Measurements from ENCODE around the gene TCN2. TPM values are rescaled to one million over a fixed set of nuclear protein-coding genes. Genes with fewer than 3 reads are reported as not detected.
"Not testable (repeated sequence)": the region's sequence is repeated elsewhere in the genome, so short reads cannot be mapped to it uniquely, and the experiment has no call there.

The TCN2 gene
- total RNA-seq, 2 experiments from 2014 or later: 3.8 TPM; not detected in 1

GRCh38 chr22:30675436-30675835 lies 68.5 kb downstream of the TCN2 start:
- Histone ChIP-seq H2AFZ (ENCODE audit: low read length) (no peak overlapping the region), H3K4me3 (ENCODE audit: low read depth, low read length, poor library complexity, severe bottlenecking) (no peak overlapping the region), H3K9me2 (ENCODE audit: insufficient read depth, low read length) (no peaks in the 10 kb centered on the region), H3K27ac (ENCODE audit: low read depth, low read length, poor library complexity, severe bottlenecking) (no peak overlapping the region), H4K20me1 (ENCODE audit: insufficient read depth, low read length) (no peaks in the 10 kb centered on the region), H3K9me3 (ENCODE audit: low read length) (no peaks in the 10 kb centered on the region), H3K36me3 (ENCODE audit: insufficient read depth, low read length) (no peaks in the 10 kb centered on the region), H3K4me1 (ENCODE audit: insufficient read depth, low read length, poor library complexity, severe bottlenecking) (no peaks in the 10 kb centered on the region), H3K4me2 (ENCODE audit: low read length) (no peak overlapping the region), H3K79me2 (ENCODE audit: insufficient read depth, low read depth, low read length) (no peaks in the 10 kb centered on the region)
- DNase-seq (ENCODE audit: low spot score): no peak
- TF ChIP-seq EZH2phosphoT487 (IDR thresholded peaks at IDR 0.05; ENCODE audit: borderline replicate concordance, low read depth, low read length): no peak
- TF ChIP-seq, protein P1, sequence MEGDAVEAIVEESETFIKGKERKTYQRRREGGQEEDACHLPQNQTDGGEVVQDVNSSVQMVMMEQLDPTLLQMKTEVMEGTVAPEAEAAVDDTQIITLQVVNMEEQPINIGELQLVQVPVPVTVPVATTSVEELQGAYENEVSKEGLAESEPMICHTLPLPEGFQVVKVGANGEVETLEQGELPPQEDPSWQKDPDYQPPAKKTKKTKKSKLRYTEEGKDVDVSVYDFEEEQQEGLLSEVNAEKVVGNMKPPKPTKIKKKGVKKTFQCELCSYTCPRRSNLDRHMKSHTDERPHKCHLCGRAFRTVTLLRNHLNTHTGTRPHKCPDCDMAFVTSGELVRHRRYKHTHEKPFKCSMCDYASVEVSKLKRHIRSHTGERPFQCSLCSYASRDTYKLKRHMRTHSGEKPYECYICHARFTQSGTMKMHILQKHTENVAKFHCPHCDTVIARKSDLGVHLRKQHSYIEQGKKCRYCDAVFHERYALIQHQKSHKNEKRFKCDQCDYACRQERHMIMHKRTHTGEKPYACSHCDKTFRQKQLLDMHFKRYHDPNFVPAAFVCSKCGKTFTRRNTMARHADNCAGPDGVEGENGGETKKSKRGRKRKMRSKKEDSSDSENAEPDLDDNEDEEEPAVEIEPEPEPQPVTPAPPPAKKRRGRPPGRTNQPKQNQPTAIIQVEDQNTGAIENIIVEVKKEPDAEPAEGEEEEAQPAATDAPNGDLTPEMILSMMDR (conservative IDR thresholded peaks at IDR 0.05; ENCODE audit: low read length): no peak
- CTCF ChIA-PET (ENCODE audit: unreplicated experiment): no interaction called here
- POLR2A ChIA-PET: no interaction called here
- intact Hi-C loops (cut with micrococcal nuclease; ENCODE audit: unreplicated experiment): no loop called here
- no TSS peak for BruUV-seq (replicated peaks)

- H3K9me2 ChIP-seq (ENCODE audit: insufficient read depth, low read length); H3K27ac ChIP-seq (ENCODE audit: low read depth, low read length, poor library complexity, severe bottlenecking); H2AFZ ChIP-seq (ENCODE audit: low read length); DNase-seq (ENCODE audit: low spot score); H3K9me3 ChIP-seq (ENCODE audit: low read length); H3K4me2 ChIP-seq (ENCODE audit: low read length); BruUV-seq (replicated peaks); intact Hi-C loops (cut with micrococcal nuclease; ENCODE audit: unreplicated experiment); H3K4me3 ChIP-seq (ENCODE audit: low read depth, low read length, poor library complexity, severe bottlenecking); H3K4me1 ChIP-seq (ENCODE audit: insufficient read depth, low read length, poor library complexity, severe bottlenecking); CTCF ChIA-PET (ENCODE audit: unreplicated experiment); POLR2A ChIA-PET; H3K36me3 ChIP-seq (ENCODE audit: insufficient read depth, low read length); H4K20me1 ChIP-seq (ENCODE audit: insufficient read depth, low read length); H3K79me2 ChIP-seq (ENCODE audit: insufficient read depth, low read depth, low read length): not testable (repeated sequence)
Measured at GRCh38 chr22:30676565-30676964, 69.6 kb downstream of the TCN2 start.

Other genes with a start within 250 kb of the TCN2 start
- 6.9 and 8.0 TPM in 2 replicates for gene RNF215, start 219.8 kb upstream of the TCN2 start, total RNA-seq (2014; rRNA removed; shearing (Covaris generic))
- gene RNF215, start 219.8 kb upstream of the TCN2 start, total RNA-seq (2022): 12.3 and 13.8 TPM in 2 replicates
- 0.22 and 0.31 TPM in 2 replicates for gene SEC14L2, start 210.2 kb upstream of the TCN2 start, total RNA-seq (2014; rRNA removed; shearing (Covaris generic))
- 0.11 and 0.18 TPM in 2 replicates for gene SEC14L2, start 210.2 kb upstream of the TCN2 start, total RNA-seq (2022)
- 70.5 and 81.9 TPM in 2 replicates for gene MTFP1, start 181.4 kb upstream of the TCN2 start, total RNA-seq (2014; rRNA removed; shearing (Covaris generic))
- gene MTFP1, start 181.4 kb upstream of the TCN2 start, total RNA-seq (2022): 63.6 and 83.2 TPM in 2 replicates
- gene SEC14L3, start 135.2 kb upstream of the TCN2 start, total RNA-seq (2014; rRNA removed; shearing (Covaris generic)): not detected in 2 replicates
- not detected in 2 replicates for gene SEC14L3, start 135.2 kb upstream of the TCN2 start, total RNA-seq (2022)
- not detected in 2 replicates for gene SEC14L4, start 101.5 kb upstream of the TCN2 start, total RNA-seq (2014; rRNA removed; shearing (Covaris generic))
- not detected in 2 replicates for gene SEC14L4, start 101.5 kb upstream of the TCN2 start, total RNA-seq (2022)
- not detected in 2 replicates for gene SEC14L6, start 60.4 kb upstream of the TCN2 start, total RNA-seq (2014; rRNA removed; shearing (Covaris generic))
- gene SEC14L6, start 60.4 kb upstream of the TCN2 start, total RNA-seq (2022): not detected in 2 replicates
- gene GAL3ST1, start 32.5 kb upstream of the TCN2 start, total RNA-seq (2014; rRNA removed; shearing (Covaris generic)): not detected in 2 replicates
- gene GAL3ST1, start 32.5 kb upstream of the TCN2 start, total RNA-seq (2022): not detected in 2 replicates
- 78.2 and 83.4 TPM in 2 replicates for gene PES1, start 15.3 kb upstream of the TCN2 start, total RNA-seq (2014; rRNA removed; shearing (Covaris generic))
- gene PES1, start 15.3 kb upstream of the TCN2 start, total RNA-seq (2022): 78.5 and 107 TPM in 2 replicates
- 3.0 and 4.0 TPM in 2 replicates for gene SLC35E4, start 28.6 kb downstream of the TCN2 start, total RNA-seq (2014; rRNA removed; shearing (Covaris generic))
- gene SLC35E4, start 28.6 kb downstream of the TCN2 start, total RNA-seq (2022): 2.3 and 3.0 TPM in 2 replicates
- gene DUSP18, start 60.7 kb downstream of the TCN2 start, total RNA-seq (2014; rRNA removed; shearing (Covaris generic)): 2.2 and 5.0 TPM in 2 replicates
- gene DUSP18, start 60.7 kb downstream of the TCN2 start, total RNA-seq (2022): 6.4 and 7.5 TPM in 2 replicates
- gene OSBP2, start 87.7 kb downstream of the TCN2 start, total RNA-seq (2014; rRNA removed; shearing (Covaris generic)): 0.05 and 0.19 TPM in 2 replicates
- 0.34 and 0.85 TPM in 2 replicates for gene OSBP2, start 87.7 kb downstream of the TCN2 start, total RNA-seq (2022)